CD4-positive, alpha-beta T cell (primary cell): Measurements from ENCODE around the gene PROSER3. TPM values are rescaled to one million over a fixed set of nuclear protein-coding genes. Genes with fewer than 3 reads are reported as not detected.

ENCODE experiments used
- ATAC-seq: fragments of 200-7000 bp; cut with Tn5 transposase; one replicate; pipeline ENCODE4 v1.10.0; 2022; ENCODE audit warnings: mild to moderate bottlenecking; ENCODE audit not compliant: poor library complexity
- CTCF ChIA-PET: fragments of 350-600 bp; sonication (Branson Sonifier 250); formaldehyde crosslinking; loops from one replicate; lab custom pipeline; 2021; ENCODE audit warnings: antibody characterized with exemption, inconsistent platforms; lab: Charles Lee
- POLR2A ChIA-PET: fragments of 350-600 bp; sonication (Branson Sonifier 250); formaldehyde crosslinking; loops from one replicate; lab custom pipeline; 2021; ENCODE audit warnings: antibody characterized with exemption, inconsistent platforms; lab: Charles Lee
- DNase-seq, 14 experiments: peaks; one replicate each; pipeline ENCODE4 v3.0.0-alpha.2; 2013 to 2020; ENCODE audit warnings: mixed read lengths in 2 of 14
- H3K27ac ChIP-seq, 2 donors: one replicate each; pipeline versions ENCODE4 v1.5.1 to v1.7.0; 2013; ENCODE audit warnings: low read length in 2 of 2, low read depth in 1 of 2, mild to moderate bottlenecking in 1 of 2
- H3K27me3 ChIP-seq, 2 experiments: 1 replicate in 1 of 2; 2 replicates in 1 of 2; pipeline versions ENCODE4 v1.6.1 to v1.7.0; 2013; ENCODE audit warnings: low read length in 2 of 2, control low read depth in 1 of 2, mild to moderate bottlenecking in 1 of 2, moderate library complexity in 1 of 2; ENCODE audit not compliant: insufficient read depth in 2 of 2, control insufficient read depth in 1 of 2
- H3K36me3 ChIP-seq: one replicate; pipeline ENCODE4 v1.6.1; 2013; ENCODE audit warnings: low read length, control low read depth; ENCODE audit not compliant: insufficient read depth
- H3K4me1 ChIP-seq: one replicate; pipeline ENCODE4 v1.6.1; 2013; ENCODE audit warnings: low read length, control low read depth; ENCODE audit not compliant: insufficient read depth
- H3K4me3 ChIP-seq: one replicate; pipeline ENCODE4 v1.5.1; 2013; ENCODE audit warnings: mild to moderate bottlenecking, low read length, moderate library complexity
- H3K9me3 ChIP-seq, 2 experiments: 1 replicate in 1 of 2; 2 replicates in 1 of 2; pipeline versions ENCODE4 v1.6.1 to v1.7.0; 2013; ENCODE audit warnings: low read length in 2 of 2, mild to moderate bottlenecking in 2 of 2, control low read depth in 1 of 2, moderate library complexity in 1 of 2; ENCODE audit not compliant: control insufficient read depth in 1 of 2, insufficient read depth in 1 of 2
- H3K27ac Mint-ChIP-seq: one replicate; pipeline ENCODE4 v1.8.0; 2020; ENCODE audit warnings: mixed read lengths
- H3K27me3 Mint-ChIP-seq: one replicate; pipeline ENCODE4 v1.8.0; 2021; ENCODE audit warnings: mixed read lengths
- H3K36me3 Mint-ChIP-seq: one replicate; pipeline ENCODE4 v1.8.0; 2021; ENCODE audit warnings: low read depth, mixed read lengths
- H3K4me1 Mint-ChIP-seq: one replicate; pipeline ENCODE4 v1.8.0; 2021; ENCODE audit warnings: low read depth, mixed read lengths
- H3K4me3 Mint-ChIP-seq: one replicate; pipeline ENCODE4 v1.8.0; 2020; ENCODE audit warnings: mild to moderate bottlenecking, mixed read lengths
- H3K9me3 Mint-ChIP-seq: one replicate; pipeline ENCODE4 v1.8.0; 2020; ENCODE audit warnings: mixed read lengths
- CTCF ChIP-seq: fragments of 200-600 bp; IDR thresholded peaks from one replicate; pipeline ENCODE4 v1.8.0; 2022; ENCODE audit warnings: antibody characterized with exemption, mild to moderate bottlenecking
- intact Hi-C, 2 experiments: fragments of 100-400 bp; cut with DNase I in 1 of 2; cut with micrococcal nuclease in 1 of 2; formaldehyde crosslinking; loops; one replicate each; pipeline versions ENCODE4 v1.15.1 to v1.9.0; 2023 to 2025; cut with DNase I, micrococcal nuclease
- total RNA-seq, 174 experiments: library from RNA in 2 of 174; stranded (reverse) in 2 of 174; gene quantifications; one replicate each; pipeline ENCODE4 v1.2.3 and lab custom pipeline; 2021 to 2026

PROSER3 gene
- total RNA-seq, 2 experiments from 2014 or later = 19.4 to 22.6 TPM

- intact Hi-C loops = loop anchor here in 1 of 2 experiments (5.0 to 10.0 kb wide), 2 partner anchors 157 to 279 kb away; partner anchors contain the start of gene LRFN3
- peaks cover 24% of the 10 kb centered on the region for H3K4me1 Mint-ChIP-seq
- TF ChIP-seq CTCF = no peak
- no peak overlapping the region for H3K4me3 ChIP-seq
- H3K4me3 Mint-ChIP-seq = peak overlapping the region; percentile 30
- no peaks in the 10 kb centered on the region for H3K27me3 ChIP-seq
- peaks cover 12% of the 10 kb centered on the region for H3K36me3 Mint-ChIP-seq
- H3K36me3 ChIP-seq = peaks cover 10% of the 10 kb centered on the region
- ATAC-seq (no peak), DNase-seq (no peak)
- H3K27ac ChIP-seq = no peak overlapping the region
- POLR2A ChIA-PET = no interaction called here
- H3K9me3 ChIP-seq = no peaks in the 10 kb centered on the region
- no peaks in the 10 kb centered on the region for H3K9me3 Mint-ChIP-seq
- CTCF ChIA-PET = no interaction called here
- H3K4me1 ChIP-seq = peaks cover 21% of the 10 kb centered on the region
- no peak overlapping the region for H3K27ac Mint-ChIP-seq
- H3K27me3 Mint-ChIP-seq = no peaks in the 10 kb centered on the region
These were observed 20.0 kb downstream of the PROSER3 start for GRCh38 chr19:35777961-35778360.

GRCh38 chr19:35779033-35779432 is 21.1 kb downstream of the PROSER3 start:
- H3K27me3 Mint-ChIP-seq = no peaks in the 10 kb centered on the region
- no peaks in the 10 kb centered on the region for H3K9me3 Mint-ChIP-seq
- no peak for TF ChIP-seq CTCF
- peaks cover 17% of the 10 kb centered on the region for H3K36me3 Mint-ChIP-seq
- ChIA-PET POLR2A (no interaction called here), CTCF (no interaction called here)
- Histone ChIP-seq H3K4me3 (no peak overlapping the region), H3K27me3 (no peaks in the 10 kb centered on the region), H3K9me3 (no peaks in the 10 kb centered on the region), H3K36me3 (peaks cover 10% of the 10 kb centered on the region), H3K27ac (no peak overlapping the region), H3K4me1 (peaks cover 21% of the 10 kb centered on the region)
- peak in 1 of 14 experiments; percentile 10 for DNase-seq
- intact Hi-C loops = loop anchor here in 1 of 2 experiments (5.0 to 10.0 kb wide), 2 partner anchors 156 to 278 kb away; partner anchors contain the start of gene LRFN3
- H3K4me1 Mint-ChIP-seq = peaks cover 24% of the 10 kb centered on the region
- H3K27ac Mint-ChIP-seq = no peak overlapping the region
- no peak overlapping the region for H3K4me3 Mint-ChIP-seq
- no peak for ATAC-seq

GRCh38 chr19:35780058-35780457 is 22.1 kb downstream of the PROSER3 start:
- H3K9me3 Mint-ChIP-seq = no peaks in the 10 kb centered on the region
- intact Hi-C loops = no loop called here
- ATAC-seq (no peak), DNase-seq (no peak)
- H3K36me3 Mint-ChIP-seq = peaks cover 17% of the 10 kb centered on the region
- no peaks in the 10 kb centered on the region for H3K9me3 ChIP-seq
- no peaks in the 10 kb centered on the region for H3K27me3 Mint-ChIP-seq
- POLR2A ChIA-PET = no interaction called here
- TF ChIP-seq CTCF = no peak
- CTCF ChIA-PET = no interaction called here
- no peak overlapping the region for H3K4me3 ChIP-seq
- peaks cover 10% of the 10 kb centered on the region for H3K36me3 ChIP-seq
- H3K27ac ChIP-seq = no peak overlapping the region
- H3K27ac Mint-ChIP-seq = no peak overlapping the region
- H3K4me1 ChIP-seq = peaks cover 15% of the 10 kb centered on the region
- H3K4me1 Mint-ChIP-seq = peaks cover 15% of the 10 kb centered on the region
- no peak overlapping the region for H3K4me3 Mint-ChIP-seq
- no peaks in the 10 kb centered on the region for H3K27me3 ChIP-seq
